Adrenal gland (tissue), 12 donors: ENCODE data around the gene ERCC4. TPM values are rescaled to one million over a fixed set of nuclear protein-coding genes. Genes with fewer than 3 reads are reported as not detected.

Experiments used
- DNase-seq, 7 donors: peaks; one replicate each; pipeline ENCODE4 v3.0.0-alpha.2; 2019 to 2020
- H3K27ac ChIP-seq, 5 donors: fragments of 200-600 bp; sonication (generic) in 4 of 5; 1 replicate in 3 of 5; 2 replicates in 2 of 5; pipeline versions ENCODE4 v1.5.1 to v1.8.0; 2016 to 2020; ENCODE audit warnings: mild to moderate bottlenecking in 1 of 5
- H3K27me3 ChIP-seq: fragments of 200-600 bp; 2 replicates; pipeline ENCODE4 v1.8.0; 2021
- H3K36me3 ChIP-seq, 2 donors: fragments of 200-600 bp; replicated peaks in 1 of 2; 1 replicate in 1 of 2; 2 replicates in 1 of 2; pipeline versions ENCODE4 v1.5.1 to v1.8.0; 2018 to 2022
- H3K4me1 ChIP-seq, 2 donors: fragments of 200-600 bp; replicated peaks in 1 of 2; 1 replicate in 1 of 2; 2 replicates in 1 of 2; pipeline versions ENCODE4 v1.5.1 to v1.8.0; 2018 to 2021
- H3K4me3 ChIP-seq, 4 donors: fragments of 200-600 bp; sonication (generic) in 3 of 4; one replicate each; pipeline ENCODE4 v1.5.1; 2016 to 2018
- H3K9me3 ChIP-seq, 3 donors: fragments of 200-600 bp; sonication (generic) in 1 of 3; replicated peaks in 1 of 3; 1 replicate in 2 of 3; 2 replicates in 1 of 3; pipeline versions ENCODE4 v1.5.1 to v1.8.0; 2016 to 2021
- POLR2A ChIP-seq, 2 donors: fragments of 450-650 bp; IDR thresholded peaks; one replicate each; pipeline ENCODE4 v1.6.1; 2017; ENCODE audit warnings: antibody characterized with exemption in 2 of 2, mild to moderate bottlenecking in 2 of 2, moderate library complexity in 1 of 2
- WGBS, 4 donors: extraction: QIAGEN DNeasy Blood & Tissue Kit in 2 of 4; methylation state at CpG; one replicate each; pipeline versions ENCODE4 v1.1.5 to v1.1.7; 2013 to 2017; 5-methylcytosine and 5-hydroxymethylcytosine counted together
- intact Hi-C, 2 donors: fragments of 100-400 bp; cut with DNase I; formaldehyde crosslinking; loops; one replicate each; pipeline versions ENCODE4 v1.14.1 to v1.15.0; 2022 to 2023
- polyA plus RNA-seq, 3 donors: library from polyadenylated mRNA; stranded (reverse); fragments of 200-250 nt in 2 of 3; fragments of 350-450 nt in 1 of 3; fragmentation: Illumina TruSeq in 1 of 3; extraction: RNeasy Lipid Tissue Mini Kit (QIAGEN cat#74804) in 1 of 3; gene quantifications; one replicate each; pipeline ENCODE4 v1.2.3, GENCODE V29; 2013 to 2014
- total RNA-seq, 9 donors: library from RNA; depleted of rRNA in 4 of 9; stranded (reverse); fragments of >200 nt in 4 of 9; fragments of 120-200 nt in 1 of 9; fragmentation: NEBNext Ultra II Directional in 1 of 9; extraction: Animal tissue kit (Norgen Biotek cat#: 25700) in 1 of 9; gene quantifications; one replicate each; pipeline versions ENCODE4 v1.1.0 to v1.2.4, GENCODE V29; 2013 to 2023
- TF ChIP-seq, protein P1 (sequence below), 6 experiments: fragments of 450-650 bp in 4 of 6; fragments of 200-600 bp in 2 of 6; sonication (generic) in 1 of 6; IDR thresholded peaks; 1 replicate in 5 of 6; 2 replicates in 1 of 6; pipeline versions ENCODE4 v1.5.1 to v1.8.0; 2016 to 2021; ENCODE audit warnings: antibody characterized with exemption in 6 of 6, mild to moderate bottlenecking in 2 of 6, moderate library complexity in 1 of 6
- donor health status: healthy with polysubstance abuse.
- donor health status: Bipolar disorder and iron deficiency.
- donor health status: DM: yes; HTN: yes; CAD: no.
- donor health status: DM: no; HTN: no; CAD: no.
- donor health status: DM: no; HTN: no; CAD: no.
- donor health status: DM: yes; HTN: yes; CAD: no.

Gene ERCC4
- total and polyA plus RNA-seq, 12 donors = 2.8 to 27.9 (median 15.4) TPM

DNA sequence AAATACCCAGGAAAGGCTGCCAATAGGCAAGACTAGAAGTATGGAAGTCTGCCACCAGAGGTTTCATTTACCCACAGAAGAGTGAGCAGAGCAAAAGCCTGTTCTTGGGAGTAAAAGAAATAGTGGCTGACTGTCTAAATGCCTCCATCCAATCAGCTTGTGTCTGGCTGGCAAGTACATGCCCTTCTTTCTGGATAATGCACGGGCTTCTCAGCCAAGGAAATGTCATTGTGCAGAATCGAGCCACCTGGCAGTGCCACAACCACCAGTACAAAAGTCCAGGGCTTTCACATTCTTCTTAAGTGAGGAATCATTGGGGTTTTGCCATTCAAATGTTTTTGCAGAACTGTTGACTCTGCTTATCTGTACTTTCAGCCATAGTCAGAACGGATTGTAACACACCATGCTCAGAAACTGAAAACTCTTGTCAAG, 10.1 kb upstream of the ERCC4 start:
- H3K27me3 ChIP-seq = no peaks in the 10 kb centered on the region
- 12 to 27% (median 16%) methylated on average over 3 of the region's 3 CpGs for WGBS, 4 donors
- H3K4me1 ChIP-seq = peaks cover 0 to 7% of the 10 kb centered on the region in 2 donors
- TF ChIP-seq, protein P1, sequence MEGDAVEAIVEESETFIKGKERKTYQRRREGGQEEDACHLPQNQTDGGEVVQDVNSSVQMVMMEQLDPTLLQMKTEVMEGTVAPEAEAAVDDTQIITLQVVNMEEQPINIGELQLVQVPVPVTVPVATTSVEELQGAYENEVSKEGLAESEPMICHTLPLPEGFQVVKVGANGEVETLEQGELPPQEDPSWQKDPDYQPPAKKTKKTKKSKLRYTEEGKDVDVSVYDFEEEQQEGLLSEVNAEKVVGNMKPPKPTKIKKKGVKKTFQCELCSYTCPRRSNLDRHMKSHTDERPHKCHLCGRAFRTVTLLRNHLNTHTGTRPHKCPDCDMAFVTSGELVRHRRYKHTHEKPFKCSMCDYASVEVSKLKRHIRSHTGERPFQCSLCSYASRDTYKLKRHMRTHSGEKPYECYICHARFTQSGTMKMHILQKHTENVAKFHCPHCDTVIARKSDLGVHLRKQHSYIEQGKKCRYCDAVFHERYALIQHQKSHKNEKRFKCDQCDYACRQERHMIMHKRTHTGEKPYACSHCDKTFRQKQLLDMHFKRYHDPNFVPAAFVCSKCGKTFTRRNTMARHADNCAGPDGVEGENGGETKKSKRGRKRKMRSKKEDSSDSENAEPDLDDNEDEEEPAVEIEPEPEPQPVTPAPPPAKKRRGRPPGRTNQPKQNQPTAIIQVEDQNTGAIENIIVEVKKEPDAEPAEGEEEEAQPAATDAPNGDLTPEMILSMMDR (IDR thresholded peaks at IDR 0.05) = peak in 3 of 6 experiments; percentile 6 to 27 (median 24)
- no peak for TF ChIP-seq POLR2A (IDR thresholded peaks at IDR 0.05)
- intact Hi-C loops = loop anchor here in 1 of 2 donors (10.0 kb wide), 1 partner anchor 45 kb away; no protein-coding TSS in a partner anchor
- no peak overlapping the region for H3K4me3 ChIP-seq
- peak; percentile 42 to 89 (median 79) for DNase-seq
- H3K27ac ChIP-seq = peak overlapping the region in 2 of 5 donors; percentile 26 to 55
- no peaks in the 10 kb centered on the region for H3K36me3 ChIP-seq
- H3K9me3 ChIP-seq = no peaks in the 10 kb centered on the region

DNA sequence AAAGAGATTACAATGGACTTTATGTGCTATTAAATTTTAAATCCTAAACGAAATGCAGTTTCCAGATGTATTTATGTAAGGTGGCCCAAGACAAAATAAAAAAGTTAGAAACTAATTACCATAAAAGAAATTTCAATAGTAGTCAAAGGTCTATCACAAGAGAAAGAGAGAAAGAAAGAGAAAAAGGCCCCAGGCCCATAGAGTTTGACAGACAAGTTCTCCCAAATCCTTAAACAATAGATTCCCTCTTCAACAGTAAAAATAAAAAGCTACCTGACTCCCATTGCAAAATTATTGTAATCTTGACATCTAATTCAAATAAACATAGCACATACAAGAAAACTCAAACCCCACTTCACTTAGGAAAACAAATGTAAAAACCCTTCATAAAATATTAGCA, 8.6 kb upstream of the ERCC4 start:
- 77 to 89% (median 81%) methylated on average over 1 of the region's 1 CpG for WGBS, 4 donors
- no peak overlapping the region for H3K27ac ChIP-seq
- peaks cover 0 to 7% of the 10 kb centered on the region in 2 donors for H3K4me1 ChIP-seq
- no peak for TF ChIP-seq POLR2A (IDR thresholded peaks at IDR 0.05)
- TF ChIP-seq, protein P1 (IDR thresholded peaks at IDR 0.05) = no peak
- H3K4me3 ChIP-seq = no peak overlapping the region
- no peak for DNase-seq
- no peaks in the 10 kb centered on the region for H3K36me3 ChIP-seq
- intact Hi-C loops = loop anchor here in 1 of 2 donors (10.0 kb wide), 1 partner anchor 47 kb away; no protein-coding TSS in a partner anchor
- no peaks in the 10 kb centered on the region for H3K27me3 ChIP-seq
- H3K9me3 ChIP-seq = no peaks in the 10 kb centered on the region

DNA sequence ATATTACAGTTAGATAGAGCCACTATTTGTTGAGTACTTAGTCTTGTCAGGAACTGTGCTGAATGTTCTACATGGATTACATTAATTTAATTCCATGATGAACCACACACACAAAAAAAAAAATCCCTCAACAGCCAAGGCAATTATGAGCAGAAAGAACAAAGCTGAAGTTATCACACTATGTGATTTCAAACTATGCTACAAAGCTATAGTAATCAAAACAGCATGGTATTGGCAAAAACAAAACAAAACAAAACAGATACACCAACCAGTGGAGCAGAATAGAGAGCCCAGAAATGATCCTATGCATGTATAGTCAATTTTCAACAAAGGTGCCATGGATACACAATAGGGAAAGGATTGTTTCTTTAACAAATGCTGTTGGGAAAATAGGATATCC, 8.1 kb upstream of the ERCC4 start:
- H3K4me3 ChIP-seq = no peak overlapping the region
- no peak for DNase-seq
- TF ChIP-seq, protein P1 (IDR thresholded peaks at IDR 0.05) = no peak
- no peak for TF ChIP-seq POLR2A (IDR thresholded peaks at IDR 0.05)
- H3K4me1 ChIP-seq = peaks cover 0 to 7% of the 10 kb centered on the region in 2 donors
- H3K27ac ChIP-seq = no peak overlapping the region
- intact Hi-C loops = loop anchor here in 1 of 2 donors (10.0 kb wide), 1 partner anchor 47 kb away; no protein-coding TSS in a partner anchor
- H3K36me3 ChIP-seq = no peaks in the 10 kb centered on the region
- no peaks in the 10 kb centered on the region for H3K27me3 ChIP-seq
- H3K9me3 ChIP-seq = no peaks in the 10 kb centered on the region

DNA sequence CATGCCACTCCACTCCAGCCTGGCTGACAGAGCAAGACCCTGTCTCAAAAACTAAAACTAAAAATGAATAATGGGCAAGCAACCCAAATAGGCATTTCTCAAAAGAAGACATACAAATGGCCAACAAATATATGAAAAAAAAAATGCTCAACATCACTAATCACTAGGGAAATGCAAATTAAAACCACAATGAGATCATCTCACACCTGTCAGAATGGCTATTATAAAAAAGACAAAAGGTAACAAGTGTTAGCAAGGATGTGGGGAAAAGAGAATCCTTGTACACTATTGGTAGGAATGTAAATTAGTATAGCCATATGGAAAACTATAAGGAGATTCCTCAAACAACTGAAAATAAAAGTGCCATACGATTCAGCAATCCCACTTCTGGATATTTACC, 7.1 kb upstream of the ERCC4 start:
- Histone ChIP-seq H3K4me1 (peaks cover 0 to 7% of the 10 kb centered on the region in 2 donors), H3K27ac (no peak overlapping the region), H3K36me3 (no peaks in the 10 kb centered on the region), H3K4me3 (no peak overlapping the region), H3K9me3 (no peaks in the 10 kb centered on the region), H3K27me3 (no peaks in the 10 kb centered on the region)
- no peak for TF ChIP-seq POLR2A (IDR thresholded peaks at IDR 0.05)
- TF ChIP-seq, protein P1 (IDR thresholded peaks at IDR 0.05) = no peak
- intact Hi-C loops = loop anchor here in 1 of 2 donors (10.0 kb wide), 1 partner anchor 48 kb away; no protein-coding TSS in a partner anchor
- 83 to 92% (median 86%) methylated on average over 1 of the region's 1 CpG for WGBS, 4 donors
- no peak for DNase-seq
